Breast epithelium (tissue), 3 donors: ENCODE measurements around the gene CD58.

ENCODE experiments used
- POLR2A ChIP-seq: fragments of 450-650 bp; IDR thresholded peaks from one replicate; pipeline ENCODE4 v1.6.1; 2016; ENCODE audit warnings: antibody characterized with exemption, mild to moderate bottlenecking, moderate library complexity
- POLR2AphosphoS5 ChIP-seq, 3 donors: sonication (generic); formaldehyde crosslinking; IDR thresholded peaks; one replicate each; pipeline ENCODE4 v1.6.1; 2017; ENCODE audit warnings: antibody characterized with exemption in 3 of 3
- TF ChIP-seq, protein P1 (sequence below), 3 donors: fragments of 450-650 bp; IDR thresholded peaks; one replicate each; pipeline ENCODE4 v1.5.1; 2016 to 2017; ENCODE audit warnings: antibody characterized with exemption in 3 of 3, mild to moderate bottlenecking in 3 of 3, moderate library complexity in 3 of 3

DNA sequence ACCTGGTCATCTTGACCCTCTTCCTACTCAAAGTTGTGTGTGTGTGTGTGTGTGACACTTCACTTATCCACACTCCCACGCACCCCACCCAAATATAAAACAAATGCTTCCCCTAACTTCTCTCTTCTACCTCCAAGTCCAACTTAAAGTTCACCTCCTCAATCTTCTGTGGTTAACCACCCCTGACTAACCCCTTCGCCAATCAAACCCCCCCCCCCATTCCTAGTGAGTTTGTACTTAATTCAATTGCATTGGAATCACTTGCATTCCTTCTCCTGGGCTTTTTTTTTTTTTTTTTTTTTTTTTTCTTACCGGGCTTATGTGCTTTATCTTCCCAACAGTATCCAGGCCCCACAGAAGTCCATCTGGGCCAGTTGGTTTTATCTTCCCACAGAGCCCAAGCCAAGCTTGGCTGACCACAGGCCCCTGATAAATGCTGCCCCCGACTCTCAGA is 78.4 kb downstream of the CD58 start:
- TF ChIP-seq, protein P1, sequence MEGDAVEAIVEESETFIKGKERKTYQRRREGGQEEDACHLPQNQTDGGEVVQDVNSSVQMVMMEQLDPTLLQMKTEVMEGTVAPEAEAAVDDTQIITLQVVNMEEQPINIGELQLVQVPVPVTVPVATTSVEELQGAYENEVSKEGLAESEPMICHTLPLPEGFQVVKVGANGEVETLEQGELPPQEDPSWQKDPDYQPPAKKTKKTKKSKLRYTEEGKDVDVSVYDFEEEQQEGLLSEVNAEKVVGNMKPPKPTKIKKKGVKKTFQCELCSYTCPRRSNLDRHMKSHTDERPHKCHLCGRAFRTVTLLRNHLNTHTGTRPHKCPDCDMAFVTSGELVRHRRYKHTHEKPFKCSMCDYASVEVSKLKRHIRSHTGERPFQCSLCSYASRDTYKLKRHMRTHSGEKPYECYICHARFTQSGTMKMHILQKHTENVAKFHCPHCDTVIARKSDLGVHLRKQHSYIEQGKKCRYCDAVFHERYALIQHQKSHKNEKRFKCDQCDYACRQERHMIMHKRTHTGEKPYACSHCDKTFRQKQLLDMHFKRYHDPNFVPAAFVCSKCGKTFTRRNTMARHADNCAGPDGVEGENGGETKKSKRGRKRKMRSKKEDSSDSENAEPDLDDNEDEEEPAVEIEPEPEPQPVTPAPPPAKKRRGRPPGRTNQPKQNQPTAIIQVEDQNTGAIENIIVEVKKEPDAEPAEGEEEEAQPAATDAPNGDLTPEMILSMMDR (IDR thresholded peaks at IDR 0.05) = no peak
- no peak for TF ChIP-seq POLR2A
- no peak for TF ChIP-seq POLR2AphosphoS5 (IDR thresholded peaks at IDR 0.05)
